GM12801 (cell line): Measurements from ENCODE around the gene ANKS1B.

Experiments
- TF ChIP-seq, protein P1 (sequence below): IDR thresholded peaks from one replicate; pipeline ENCODE4 v1.5.1; 2011; ENCODE audit warnings: control low read depth; ENCODE audit not compliant: insufficient read length; ENCODE audit errors: extremely low read depth

ANKS1B gene

DNA sequence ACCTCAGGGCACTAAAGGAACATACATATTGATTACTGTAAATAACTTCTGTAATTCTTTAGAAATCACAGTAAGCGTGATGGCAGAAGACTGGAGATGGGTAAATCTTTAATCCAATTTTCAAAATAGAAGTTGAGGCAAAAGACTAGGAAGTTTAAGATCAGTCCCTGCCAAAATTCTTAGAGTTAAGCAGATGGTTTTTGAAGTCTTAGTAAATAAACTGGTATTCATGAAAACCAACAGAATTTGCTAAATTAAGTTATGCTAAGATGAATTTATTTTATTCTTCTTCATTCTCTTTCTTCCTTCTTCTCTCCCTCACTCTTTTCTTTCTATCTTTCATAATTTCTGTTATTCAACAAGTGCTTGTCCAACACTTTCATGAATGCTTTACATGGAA is 435.5 kb downstream of the ANKS1B start:
- TF ChIP-seq, protein P1, sequence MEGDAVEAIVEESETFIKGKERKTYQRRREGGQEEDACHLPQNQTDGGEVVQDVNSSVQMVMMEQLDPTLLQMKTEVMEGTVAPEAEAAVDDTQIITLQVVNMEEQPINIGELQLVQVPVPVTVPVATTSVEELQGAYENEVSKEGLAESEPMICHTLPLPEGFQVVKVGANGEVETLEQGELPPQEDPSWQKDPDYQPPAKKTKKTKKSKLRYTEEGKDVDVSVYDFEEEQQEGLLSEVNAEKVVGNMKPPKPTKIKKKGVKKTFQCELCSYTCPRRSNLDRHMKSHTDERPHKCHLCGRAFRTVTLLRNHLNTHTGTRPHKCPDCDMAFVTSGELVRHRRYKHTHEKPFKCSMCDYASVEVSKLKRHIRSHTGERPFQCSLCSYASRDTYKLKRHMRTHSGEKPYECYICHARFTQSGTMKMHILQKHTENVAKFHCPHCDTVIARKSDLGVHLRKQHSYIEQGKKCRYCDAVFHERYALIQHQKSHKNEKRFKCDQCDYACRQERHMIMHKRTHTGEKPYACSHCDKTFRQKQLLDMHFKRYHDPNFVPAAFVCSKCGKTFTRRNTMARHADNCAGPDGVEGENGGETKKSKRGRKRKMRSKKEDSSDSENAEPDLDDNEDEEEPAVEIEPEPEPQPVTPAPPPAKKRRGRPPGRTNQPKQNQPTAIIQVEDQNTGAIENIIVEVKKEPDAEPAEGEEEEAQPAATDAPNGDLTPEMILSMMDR = no peak

DNA sequence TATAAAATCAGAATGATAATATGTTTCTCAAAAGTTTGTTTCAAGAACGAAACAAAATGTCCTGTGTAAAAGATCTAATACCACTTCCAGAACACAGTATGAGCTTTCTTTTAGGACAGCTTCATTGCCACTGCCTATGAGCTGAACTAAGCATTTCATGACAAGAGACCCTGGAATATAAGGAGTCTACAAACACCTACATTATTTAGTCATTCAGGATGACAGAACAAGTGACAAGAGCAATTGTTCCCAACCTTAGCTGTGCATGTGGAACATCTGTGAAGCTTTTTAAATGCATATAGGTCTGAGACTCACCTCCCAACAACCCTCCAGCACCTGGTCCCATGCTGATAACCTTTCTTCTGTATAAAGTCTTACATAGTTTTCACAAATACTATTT is 440.3 kb downstream of the ANKS1B start:
- TF ChIP-seq, protein P1 = no peak

DNA sequence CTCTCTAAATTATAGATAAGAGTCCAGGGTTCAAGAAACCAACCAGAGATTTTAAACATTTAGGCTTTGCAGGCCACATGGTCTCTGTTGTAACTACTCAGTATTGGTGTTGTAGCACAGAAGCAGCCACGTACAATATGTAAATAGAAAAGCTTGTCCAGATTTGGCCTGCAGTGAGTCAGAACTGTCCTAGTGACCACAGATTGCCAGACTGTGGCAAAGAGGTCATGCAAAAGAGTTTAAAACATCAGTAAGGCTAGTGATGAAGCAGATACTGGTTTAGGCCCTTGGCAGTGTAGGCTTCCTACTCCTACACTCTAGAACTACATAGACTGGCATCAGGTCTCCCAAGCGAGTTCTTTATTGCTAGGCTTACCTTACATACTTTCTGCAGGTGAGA is 454.8 kb downstream of the ANKS1B start:
- TF ChIP-seq, protein P1 = no peak

DNA sequence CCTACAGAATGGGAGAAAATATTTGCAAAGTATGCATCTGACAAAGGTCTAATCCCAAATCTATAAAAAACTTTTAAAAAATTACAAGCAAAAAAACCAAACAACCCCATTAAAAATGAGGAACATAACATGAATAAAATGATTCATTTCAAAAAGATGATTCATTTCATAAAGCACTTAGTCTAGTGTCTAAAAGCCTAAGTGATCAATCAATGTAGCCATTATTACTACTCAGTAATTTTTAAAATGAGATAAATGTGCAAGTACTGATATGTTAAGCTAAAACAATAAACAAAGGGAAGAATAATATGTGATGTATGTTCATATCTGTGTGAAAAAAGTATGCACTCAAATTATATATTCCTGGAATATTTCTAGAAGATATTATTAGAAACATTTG is 456.3 kb downstream of the ANKS1B start:
- TF ChIP-seq, protein P1 = no peak

DNA sequence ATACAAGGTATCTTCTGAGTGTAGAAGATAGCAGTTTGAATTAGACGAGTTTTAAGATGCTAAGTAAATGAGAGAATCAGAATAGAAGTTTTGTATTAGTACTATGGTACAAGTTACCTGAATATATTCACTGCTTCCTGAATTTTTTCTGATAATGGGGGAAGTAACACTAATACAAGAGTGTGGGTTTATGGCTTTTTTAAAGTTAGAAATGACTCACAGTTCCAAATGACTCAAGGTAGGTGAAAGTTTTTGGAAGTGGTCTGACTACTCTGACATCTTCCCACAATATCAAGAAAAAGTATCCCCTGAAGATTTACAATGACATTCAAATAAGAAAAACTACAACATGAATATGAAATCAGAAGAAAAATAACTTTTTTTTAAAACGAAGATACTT is 460.9 kb downstream of the ANKS1B start:
- TF ChIP-seq, protein P1 = no peak

DNA sequence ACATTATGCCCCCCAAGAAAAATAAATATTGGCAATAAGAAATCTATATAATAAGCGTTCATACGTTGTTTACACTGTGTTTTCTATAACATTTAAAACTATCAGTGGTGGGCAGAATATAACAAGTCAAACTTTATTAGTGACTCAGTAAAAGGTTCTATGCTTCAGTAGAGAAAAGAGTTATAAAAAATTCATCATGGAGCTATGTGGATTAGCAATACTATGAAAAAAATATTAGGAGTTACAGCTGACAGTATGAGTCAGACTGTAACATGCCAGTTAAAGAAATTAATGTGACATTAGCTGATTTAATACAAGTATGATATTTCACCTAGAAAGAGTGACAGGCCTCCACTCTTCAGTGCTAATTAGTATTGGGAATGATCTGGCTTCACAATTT is 462.3 kb downstream of the ANKS1B start:
- TF ChIP-seq, protein P1 = no peak

DNA sequence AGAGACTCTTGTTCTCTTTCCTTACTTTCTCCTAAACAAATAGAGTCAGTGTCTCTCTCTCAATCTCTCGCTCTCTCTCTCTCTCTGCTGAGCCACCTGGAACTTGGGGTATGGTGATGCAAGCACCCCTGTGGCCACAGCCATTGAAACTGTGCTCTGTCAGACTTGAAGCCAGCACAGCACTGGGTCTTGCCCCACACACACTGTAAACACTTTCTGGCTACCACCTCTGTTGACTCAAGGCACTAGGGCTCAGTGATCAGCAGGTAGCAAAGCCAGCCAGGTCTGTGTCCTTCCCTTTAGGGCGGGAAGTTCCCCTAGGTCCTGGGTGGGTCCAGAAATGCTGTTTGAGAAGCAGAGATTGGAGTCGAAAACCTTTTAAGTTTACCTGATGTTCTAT is 463.1 kb downstream of the ANKS1B start:
- TF ChIP-seq, protein P1 = no peak

DNA sequence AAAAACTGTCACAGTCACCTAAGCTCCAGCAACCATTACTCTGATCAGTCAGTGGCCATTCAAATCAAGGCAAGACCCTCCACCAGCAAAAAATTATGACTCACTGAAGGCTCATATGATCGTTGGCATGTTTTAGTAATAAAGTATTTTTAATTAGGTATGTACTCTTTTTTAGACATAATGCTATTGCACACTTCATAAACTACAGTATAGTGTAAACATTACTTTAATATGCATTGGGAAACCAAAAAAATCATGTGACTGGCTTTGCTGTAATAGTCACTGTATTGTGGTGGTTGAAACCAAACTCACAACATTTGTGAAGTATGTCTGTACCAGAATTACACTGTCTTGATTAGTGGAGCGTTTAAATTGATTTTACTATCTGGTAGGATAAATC is 471.7 kb downstream of the ANKS1B start:
- TF ChIP-seq, protein P1 = no peak
